Natural killer cell treated with Interleukin-12 subunit alpha and Interleukin-12 subunit beta and Interleukin-15 and Interleukin-18, amount 100 ng/mL, for 72 hours (primary cell): ENCODE measurements around the gene GPR156. TPM values are rescaled to one million over a fixed set of nuclear protein-coding genes. Genes with fewer than 3 reads are reported as not detected.

ENCODE experiments used
- ATAC-seq, 2 donors: fragments of 150-1000 bp; cut with Tn5 transposase in 1 of 2; sonication (Bioruptor Pico), chemical (Tn5 transposase) in 1 of 2; 2 replicates each; pipeline ENCODE4 v1.10.0; 2021
- DNase-seq: peaks from one replicate; pipeline ENCODE4 v3.0.0; 2022; ENCODE audit warnings: low spot score
- H3K27ac Mint-ChIP-seq, 2 donors: 1 replicate in 1 of 2; 2 replicates in 1 of 2; pipeline ENCODE4 v1.8.0; 2022; ENCODE audit warnings: mixed read lengths in 2 of 2, mild to moderate bottlenecking in 1 of 2, moderate library complexity in 1 of 2
- H3K27me3 Mint-ChIP-seq, 2 donors: 1 replicate in 1 of 2; 2 replicates in 1 of 2; pipeline ENCODE4 v1.8.0; 2022; ENCODE audit warnings: mixed read lengths in 2 of 2
- H3K36me3 Mint-ChIP-seq: one replicate; pipeline ENCODE4 v1.8.0; 2022; ENCODE audit warnings: mixed read lengths
- H3K4me1 Mint-ChIP-seq, 2 donors: 1 replicate in 1 of 2; 2 replicates in 1 of 2; pipeline ENCODE4 v1.8.0; 2022; ENCODE audit warnings: low read depth in 2 of 2, mixed read lengths in 2 of 2, mild to moderate bottlenecking in 1 of 2
- H3K4me3 Mint-ChIP-seq: one replicate; pipeline ENCODE4 v1.8.0; 2022; ENCODE audit warnings: mixed read lengths
- H3K9me3 Mint-ChIP-seq: 2 replicates; pipeline ENCODE4 v1.8.0; 2022; ENCODE audit warnings: mixed read lengths
- total RNA-seq, 2 donors: library from RNA; stranded (reverse); gene quantifications; one replicate each; pipeline ENCODE4 v1.2.3, GENCODE V29; 2022

Gene GPR156
- total RNA-seq, 2 donors from 2014 or later = 0.12 TPM; not detected in 1

DNA sequence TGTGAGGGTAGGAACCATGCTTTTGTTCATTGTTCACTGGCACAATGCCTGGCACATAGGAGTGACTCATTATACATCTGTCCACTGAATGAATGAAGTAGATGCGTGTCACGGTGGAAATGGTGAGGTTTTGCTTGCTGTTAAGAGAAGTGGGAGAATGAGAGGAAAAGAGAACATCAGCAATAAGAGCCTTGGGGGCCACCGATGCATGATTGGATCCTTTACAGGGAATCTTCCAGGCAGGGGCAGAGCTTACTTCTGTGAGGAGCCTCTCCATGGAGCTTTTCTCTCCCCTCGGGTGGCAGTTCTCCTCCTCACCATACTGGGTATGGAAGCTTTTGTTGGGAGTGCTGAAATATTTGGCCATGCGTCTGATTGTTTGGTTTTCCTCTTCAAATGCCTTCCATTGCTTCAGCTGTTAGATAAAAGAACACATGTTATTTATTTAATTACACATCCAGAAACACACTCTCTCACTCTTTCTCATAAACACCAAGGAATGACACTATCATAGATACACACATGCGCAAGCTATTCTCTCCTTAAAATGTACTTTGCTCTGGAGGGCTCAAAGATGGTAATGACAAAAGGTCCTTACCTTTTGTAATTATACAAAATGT, 111.9 kb downstream of the GPR156 start:
- Mint-ChIP-seq H3K4me1 (no peaks in the 10 kb centered on the region), H3K27me3 (peaks cover 0 to 9% of the 10 kb centered on the region in 2 donors), H3K4me3 (no peak overlapping the region), H3K27ac (no peak overlapping the region), H3K36me3 (no peaks in the 10 kb centered on the region), H3K9me3 (no peaks in the 10 kb centered on the region)
- ATAC-seq (no peak), DNase-seq (no peak)

DNA sequence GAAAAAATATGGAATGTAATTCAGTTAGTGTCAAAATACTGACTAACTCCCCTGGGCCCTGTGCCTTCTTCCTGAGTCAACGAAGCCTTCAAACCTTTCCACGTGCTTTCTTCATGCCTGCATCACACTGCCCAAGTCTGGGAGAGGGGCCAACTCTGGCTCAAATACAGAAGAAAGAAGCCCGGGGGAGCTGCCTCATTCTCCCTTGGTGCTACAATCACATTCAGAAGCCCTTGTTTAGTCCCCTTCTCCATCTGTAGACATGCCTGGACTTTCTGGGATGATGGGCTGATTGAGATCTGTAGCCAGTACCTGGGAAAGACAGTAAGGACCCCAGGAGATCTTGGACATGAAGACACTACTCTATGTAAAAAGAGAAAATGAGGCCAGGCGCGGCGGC, 113.0 kb downstream of the GPR156 start:
- H3K27ac Mint-ChIP-seq = no peak overlapping the region
- H3K27me3 Mint-ChIP-seq = peaks cover 0 to 2% of the 10 kb centered on the region in 2 donors

DNA sequence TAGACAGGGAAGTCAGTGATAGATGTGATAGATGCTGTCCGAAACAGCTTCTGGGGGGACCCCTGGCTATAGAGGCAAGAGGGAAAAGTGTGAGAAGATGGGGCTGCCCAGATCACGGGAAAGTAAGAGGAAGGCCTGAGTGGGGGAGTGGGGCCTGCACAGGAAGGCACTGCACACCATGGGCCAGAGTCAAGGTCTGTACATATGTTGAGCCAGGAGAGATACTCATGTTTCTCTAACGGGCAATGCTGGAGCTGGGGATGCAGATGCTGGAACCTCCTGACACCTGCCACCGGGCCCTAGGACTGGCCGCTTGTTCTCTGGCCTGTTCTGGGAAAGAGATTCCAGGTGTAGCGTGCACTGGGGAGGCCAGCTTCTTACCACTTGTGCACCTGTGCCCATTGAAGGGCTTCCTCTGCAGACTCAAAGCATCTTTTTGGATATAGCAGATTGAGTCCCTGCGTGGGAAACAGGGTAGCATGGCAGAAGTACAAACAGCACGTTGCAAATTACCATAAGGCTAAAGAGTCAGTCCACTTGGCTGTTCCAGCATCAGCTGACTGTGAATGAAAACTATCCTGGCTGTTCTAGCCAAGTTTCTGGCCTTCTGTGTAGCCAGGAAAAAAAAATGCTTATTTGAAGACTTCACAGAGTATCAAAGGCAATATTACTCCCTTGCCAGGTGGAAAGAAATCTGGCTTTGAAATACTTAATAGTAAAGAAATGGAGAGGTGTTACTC, 113.7 kb downstream of the GPR156 start:
- H3K9me3 Mint-ChIP-seq = no peaks in the 10 kb centered on the region
- ATAC-seq (no peak), DNase-seq (no peak)
- no peaks in the 10 kb centered on the region for H3K4me1 Mint-ChIP-seq
- H3K36me3 Mint-ChIP-seq = no peaks in the 10 kb centered on the region
- no peak overlapping the region for H3K27ac Mint-ChIP-seq
- peaks cover 0 to 2% of the 10 kb centered on the region in 2 donors for H3K27me3 Mint-ChIP-seq
- H3K4me3 Mint-ChIP-seq = no peak overlapping the region

More for the DNA sequence above, 113.0 kb downstream of the GPR156 start:
- no peak for ATAC-seq
- Mint-ChIP-seq H3K4me3 (no peak overlapping the region), H3K4me1 (no peaks in the 10 kb centered on the region), H3K9me3 (no peaks in the 10 kb centered on the region), H3K36me3 (no peaks in the 10 kb centered on the region)
- DNase-seq = no peak

DNA sequence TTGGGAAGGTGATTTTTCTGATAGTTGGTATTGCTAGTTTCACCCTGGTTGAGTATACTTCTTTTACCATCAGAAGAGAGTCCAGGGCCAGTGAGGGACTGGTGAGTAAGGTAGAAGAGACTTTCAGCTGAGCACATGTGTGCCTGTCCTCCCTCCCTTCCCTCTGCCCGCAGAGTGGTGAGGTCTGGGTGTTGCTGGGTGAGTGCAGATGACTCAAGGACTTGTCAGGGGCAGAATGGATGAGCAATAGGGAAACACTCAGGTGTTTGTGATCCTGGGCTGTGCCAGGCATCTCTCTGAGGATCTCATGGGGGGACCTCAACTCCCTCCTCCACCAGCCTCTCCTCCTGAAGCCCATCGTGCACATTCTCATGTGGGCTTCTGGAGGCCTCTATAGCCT, 114.8 kb downstream of the GPR156 start:
- no peaks in the 10 kb centered on the region for H3K9me3 Mint-ChIP-seq
- no peaks in the 10 kb centered on the region for H3K36me3 Mint-ChIP-seq
- no peaks in the 10 kb centered on the region for H3K4me1 Mint-ChIP-seq
- ATAC-seq = no peak
- no peak overlapping the region for H3K27ac Mint-ChIP-seq
- no peak for DNase-seq
- no peak overlapping the region for H3K4me3 Mint-ChIP-seq
- H3K27me3 Mint-ChIP-seq = peaks cover 0 to 2% of the 10 kb centered on the region in 2 donors

DNA sequence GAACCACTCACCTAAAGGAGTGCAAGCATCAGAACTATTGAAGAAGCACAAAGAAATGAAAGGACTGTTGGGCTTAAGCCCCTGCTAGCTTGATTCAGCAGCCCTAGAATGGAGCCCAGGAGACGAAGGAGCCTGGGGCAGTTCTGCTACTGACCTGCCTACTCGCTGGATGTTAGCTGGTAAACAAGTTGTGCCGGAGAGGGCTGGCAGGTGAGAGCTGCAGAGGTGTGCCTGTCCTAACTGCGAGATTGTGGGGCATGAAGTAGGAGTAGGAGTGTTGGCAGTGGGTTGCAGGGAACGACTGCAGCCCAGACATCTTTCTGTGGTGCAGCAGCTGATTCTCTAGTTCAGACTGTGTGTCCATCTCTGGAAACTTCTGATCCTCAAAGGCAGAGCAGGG, 115.6 kb downstream of the GPR156 start:
- ATAC-seq = no peak
- DNase-seq = no peak
- no peak overlapping the region for H3K27ac Mint-ChIP-seq
- H3K4me3 Mint-ChIP-seq = no peak overlapping the region
- no peaks in the 10 kb centered on the region for H3K9me3 Mint-ChIP-seq
- H3K36me3 Mint-ChIP-seq = no peaks in the 10 kb centered on the region
- peaks cover 2 to 4% of the 10 kb centered on the region in 2 donors for H3K27me3 Mint-ChIP-seq
- no peaks in the 10 kb centered on the region for H3K4me1 Mint-ChIP-seq

DNA sequence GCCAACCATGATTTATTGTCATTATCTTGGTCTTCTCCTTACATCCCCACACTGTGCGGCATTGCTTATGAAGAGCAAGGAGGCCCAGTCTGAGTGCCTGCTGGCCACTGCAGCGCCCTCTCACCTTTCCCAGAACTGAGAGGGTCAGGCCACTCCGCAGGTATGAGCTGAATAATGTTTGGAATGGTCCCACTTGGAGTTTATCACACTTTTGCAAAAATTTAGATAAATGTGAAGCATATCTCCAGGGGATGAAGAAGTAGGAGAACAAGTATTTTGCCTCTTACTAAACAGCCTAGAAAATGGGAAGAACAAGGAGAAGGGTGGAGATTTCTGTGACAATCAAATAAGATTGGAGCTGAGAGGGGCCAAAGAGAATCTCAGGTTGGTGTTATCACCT, 116.4 kb downstream of the GPR156 start:
- ATAC-seq (no peak), DNase-seq (no peak)
- H3K36me3 Mint-ChIP-seq = no peaks in the 10 kb centered on the region
- H3K4me1 Mint-ChIP-seq = no peaks in the 10 kb centered on the region
- no peak overlapping the region for H3K4me3 Mint-ChIP-seq
- H3K27me3 Mint-ChIP-seq = peaks cover 2 to 6% of the 10 kb centered on the region in 2 donors
- no peaks in the 10 kb centered on the region for H3K9me3 Mint-ChIP-seq
- H3K27ac Mint-ChIP-seq = no peak overlapping the region

- H3K36me3 Mint-ChIP-seq = no peaks in the 10 kb centered on the region
- DNase-seq (no peak), ATAC-seq (no peak)
- H3K27me3 Mint-ChIP-seq = peaks cover 5 to 6% of the 10 kb centered on the region in 2 donors
- no peaks in the 10 kb centered on the region for H3K9me3 Mint-ChIP-seq
- H3K4me3 Mint-ChIP-seq = no peak overlapping the region
- no peak overlapping the region for H3K27ac Mint-ChIP-seq
- H3K4me1 Mint-ChIP-seq = no peaks in the 10 kb centered on the region
These were observed 117.0 kb downstream of the GPR156 start for GRCh38 chr3:120168038-120168437.

- no peaks in the 10 kb centered on the region for H3K4me1 Mint-ChIP-seq
- no peak overlapping the region for H3K27ac Mint-ChIP-seq
- no peaks in the 10 kb centered on the region for H3K36me3 Mint-ChIP-seq
- H3K27me3 Mint-ChIP-seq = peaks cover 5 to 8% of the 10 kb centered on the region in 2 donors
- ATAC-seq = peak in 1 of 2 donors; percentile 3
- H3K9me3 Mint-ChIP-seq = no peaks in the 10 kb centered on the region
- no peak overlapping the region for H3K4me3 Mint-ChIP-seq
- DNase-seq = no peak
These were observed 117.5 kb downstream of the GPR156 start for GRCh38 chr3:120167488-120167887.

DNA sequence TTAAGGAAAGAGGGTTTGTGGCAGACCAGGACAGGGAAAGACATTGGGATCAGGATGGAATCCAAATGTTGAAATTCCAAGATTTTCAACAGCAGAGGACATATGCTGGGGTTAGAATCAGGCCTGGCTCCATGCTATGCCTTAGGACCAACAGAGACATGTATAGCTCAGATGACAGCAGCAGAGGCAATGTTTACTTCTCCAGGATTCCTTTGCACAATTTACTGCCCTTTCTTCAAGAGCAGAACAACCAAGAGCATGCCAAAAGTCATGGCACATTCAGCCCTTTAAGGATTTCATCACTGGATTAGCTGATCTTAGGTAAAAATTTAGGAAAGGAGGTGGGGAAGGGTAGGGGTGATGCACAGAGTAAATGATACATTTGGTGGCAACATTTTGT, 121.2 kb downstream of the GPR156 start:
- no peak overlapping the region for H3K27ac Mint-ChIP-seq
- no peaks in the 10 kb centered on the region for H3K36me3 Mint-ChIP-seq
- no peak for ATAC-seq
- peaks cover 13 to 25% of the 10 kb centered on the region in 2 donors for H3K27me3 Mint-ChIP-seq
- DNase-seq = no peak
- H3K4me1 Mint-ChIP-seq = no peaks in the 10 kb centered on the region
- no peak overlapping the region for H3K4me3 Mint-ChIP-seq
- no peaks in the 10 kb centered on the region for H3K9me3 Mint-ChIP-seq

- H3K27me3 Mint-ChIP-seq = peaks cover 12 to 25% of the 10 kb centered on the region in 2 donors
- no peak for DNase-seq
- H3K36me3 Mint-ChIP-seq = no peaks in the 10 kb centered on the region
- H3K9me3 Mint-ChIP-seq = no peaks in the 10 kb centered on the region
- no peak for ATAC-seq
- H3K4me1 Mint-ChIP-seq = no peaks in the 10 kb centered on the region
- H3K27ac Mint-ChIP-seq = no peak overlapping the region
- H3K4me3 Mint-ChIP-seq = no peak overlapping the region
These were observed 122.0 kb downstream of the GPR156 start for GRCh38 chr3:120163026-120163425.

GRCh38 chr3:120162400-120162799, 122.6 kb downstream of the GPR156 start:
- ATAC-seq (no peak), DNase-seq (no peak)
- Mint-ChIP-seq H3K4me3 (no peak overlapping the region), H3K27ac (no peak overlapping the region), H3K36me3 (no peaks in the 10 kb centered on the region), H3K27me3 (peaks cover 12 to 25% of the 10 kb centered on the region in 2 donors), H3K9me3 (no peaks in the 10 kb centered on the region), H3K4me1 (no peaks in the 10 kb centered on the region)

DNA sequence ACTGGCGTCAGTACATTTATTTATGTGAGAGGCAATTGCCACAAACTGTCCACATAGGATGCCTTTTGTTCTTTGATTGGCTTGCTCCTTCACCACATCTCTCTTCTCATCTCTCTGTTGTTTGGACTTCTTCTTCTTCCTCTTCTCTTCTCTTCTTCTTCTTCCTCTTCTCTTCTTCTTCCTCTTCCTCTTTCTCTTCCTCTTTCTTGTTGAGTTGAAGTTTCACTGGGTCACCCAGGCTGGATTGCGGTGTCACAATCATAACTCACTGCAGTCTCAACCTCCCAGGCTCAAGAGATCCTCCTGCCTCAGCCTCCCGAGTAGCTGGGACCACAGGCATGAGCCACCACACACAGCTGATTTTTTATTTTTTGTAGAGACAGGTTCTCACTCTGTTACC, 123.1 kb downstream of the GPR156 start:
- DNase-seq = no peak
- Mint-ChIP-seq H3K9me3 (no peaks in the 10 kb centered on the region), H3K4me3 (no peak overlapping the region), H3K27ac (no peak overlapping the region), H3K36me3 (no peaks in the 10 kb centered on the region), H3K4me1 (no peaks in the 10 kb centered on the region), H3K27me3 (peaks cover 15 to 25% of the 10 kb centered on the region in 2 donors)
- no peak for ATAC-seq

DNA sequence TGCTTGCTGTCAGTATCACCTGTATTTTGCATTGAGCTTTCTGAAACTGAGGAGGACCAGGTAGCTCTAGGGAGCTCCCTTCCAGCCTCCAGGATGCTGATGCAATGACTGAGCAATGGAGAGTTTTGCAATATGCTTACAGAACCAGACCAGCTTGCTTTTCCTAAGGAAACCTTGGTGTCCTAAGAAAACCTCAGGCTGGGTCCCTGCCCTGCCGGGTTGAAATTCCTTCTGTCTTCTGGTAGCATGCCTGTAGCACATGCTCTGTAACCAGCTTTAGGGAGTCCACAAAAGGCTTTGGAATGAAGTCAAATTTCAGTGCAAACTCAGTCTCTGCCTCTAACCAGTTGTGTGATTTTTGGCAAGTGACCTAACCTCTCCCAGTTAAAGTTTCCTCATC, 125.0 kb downstream of the GPR156 start:
- Mint-ChIP-seq H3K9me3 (peaks cover 10% of the 10 kb centered on the region), H3K4me3 (no peak overlapping the region), H3K27ac (no peak overlapping the region), H3K27me3 (peaks cover 23 to 35% of the 10 kb centered on the region in 2 donors), H3K36me3 (peaks cover 9% of the 10 kb centered on the region), H3K4me1 (no peaks in the 10 kb centered on the region)
- no peak for ATAC-seq
- DNase-seq = no peak

GRCh38 chr3:120157681-120158080, 127.3 kb downstream of the GPR156 start:
- Mint-ChIP-seq H3K4me3 (no peak overlapping the region), H3K27me3 (peaks cover 20 to 29% of the 10 kb centered on the region in 2 donors), H3K4me1 (no peaks in the 10 kb centered on the region), H3K9me3 (peaks cover 10% of the 10 kb centered on the region), H3K36me3 (peaks cover 15% of the 10 kb centered on the region), H3K27ac (no peak overlapping the region)
- ATAC-seq (no peak), DNase-seq (no peak)
